ENCODE measurements around the gene LIME1. TPM values are rescaled to one million over a fixed set of nuclear protein-coding genes. Genes with fewer than 3 reads are reported as not detected.
A peak's percentile ranks its signal among the peaks of the same experiment; 100 is the strongest.

Gene LIME1
- total RNA-seq, 1 experiment from 2014 or later: 0.72 TPM

DNA sequence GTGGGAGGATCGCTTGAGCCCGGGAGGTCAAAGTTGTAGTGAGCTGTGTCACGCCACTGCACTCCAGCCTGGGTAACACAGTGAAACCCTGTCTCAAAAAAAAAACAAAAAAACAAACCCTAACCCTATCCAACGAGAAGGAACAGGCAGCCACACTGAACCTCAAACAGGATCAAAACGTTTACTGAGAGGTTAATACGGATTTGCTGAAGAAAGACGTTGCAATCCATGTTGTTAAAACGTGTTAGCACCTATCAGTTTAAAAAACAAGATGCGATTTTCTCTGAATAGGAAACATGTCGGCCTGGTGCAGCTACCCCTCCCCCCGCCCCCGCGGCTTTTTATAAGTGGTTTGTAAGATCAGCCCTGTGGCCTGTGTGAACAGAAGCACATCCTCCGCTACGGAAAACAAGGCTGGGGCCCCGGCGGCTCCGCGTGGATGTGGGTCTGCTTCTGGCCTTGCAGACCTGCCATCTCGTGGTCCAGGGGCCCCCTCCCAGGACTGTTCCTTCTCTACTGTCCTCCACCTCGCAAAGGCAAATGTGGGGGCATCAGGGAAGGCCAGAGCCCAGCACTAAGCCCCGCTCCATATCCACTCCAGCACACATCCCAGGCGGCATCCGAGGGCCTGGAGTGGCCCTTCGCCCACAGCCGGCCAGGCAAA lies 14.5 kb downstream of the LIME1 start:
- no peak for DNase-seq (ENCODE audit: low read depth)

DNA sequence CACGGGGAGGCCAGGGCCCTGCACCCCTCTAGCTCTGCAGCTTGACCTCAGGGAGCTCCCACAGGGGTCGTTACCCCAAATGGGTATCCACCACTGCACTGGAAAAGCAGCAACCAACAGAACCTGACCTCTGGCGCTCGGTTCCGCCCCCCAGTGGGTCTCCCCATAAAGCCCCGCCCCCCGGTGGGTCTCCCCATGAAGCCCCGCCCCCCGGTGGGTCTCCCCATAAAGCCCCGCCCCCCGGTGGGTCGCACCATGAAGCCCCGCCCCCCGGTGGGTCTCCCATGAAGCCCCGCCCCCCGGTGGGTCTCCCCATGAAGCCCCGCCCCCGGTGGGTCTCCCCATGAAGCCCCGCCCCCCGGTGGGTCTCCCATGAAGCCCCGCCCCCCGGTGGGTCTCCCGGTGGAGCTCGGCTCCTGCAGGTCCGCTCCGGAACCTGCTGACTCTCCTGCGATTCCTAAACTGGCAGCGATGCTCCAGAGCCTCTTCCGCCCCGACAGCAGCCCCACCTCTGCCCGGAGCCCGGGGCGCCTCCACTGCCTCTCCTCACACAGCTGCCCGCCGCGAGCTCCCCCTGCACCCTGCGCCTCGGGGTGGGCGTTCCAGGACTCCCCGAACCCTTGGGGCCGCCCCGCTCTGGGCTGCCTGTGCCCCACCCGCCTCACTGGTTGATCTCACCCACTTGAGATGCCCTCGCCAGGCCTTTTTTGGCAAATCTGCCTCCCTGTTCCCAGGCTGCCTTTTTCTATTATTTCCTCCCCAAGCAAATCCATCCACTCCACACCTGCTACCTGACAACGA lies 15.2 kb downstream of the LIME1 start:
- no peak for DNase-seq (ENCODE audit: low read depth)

DNA sequence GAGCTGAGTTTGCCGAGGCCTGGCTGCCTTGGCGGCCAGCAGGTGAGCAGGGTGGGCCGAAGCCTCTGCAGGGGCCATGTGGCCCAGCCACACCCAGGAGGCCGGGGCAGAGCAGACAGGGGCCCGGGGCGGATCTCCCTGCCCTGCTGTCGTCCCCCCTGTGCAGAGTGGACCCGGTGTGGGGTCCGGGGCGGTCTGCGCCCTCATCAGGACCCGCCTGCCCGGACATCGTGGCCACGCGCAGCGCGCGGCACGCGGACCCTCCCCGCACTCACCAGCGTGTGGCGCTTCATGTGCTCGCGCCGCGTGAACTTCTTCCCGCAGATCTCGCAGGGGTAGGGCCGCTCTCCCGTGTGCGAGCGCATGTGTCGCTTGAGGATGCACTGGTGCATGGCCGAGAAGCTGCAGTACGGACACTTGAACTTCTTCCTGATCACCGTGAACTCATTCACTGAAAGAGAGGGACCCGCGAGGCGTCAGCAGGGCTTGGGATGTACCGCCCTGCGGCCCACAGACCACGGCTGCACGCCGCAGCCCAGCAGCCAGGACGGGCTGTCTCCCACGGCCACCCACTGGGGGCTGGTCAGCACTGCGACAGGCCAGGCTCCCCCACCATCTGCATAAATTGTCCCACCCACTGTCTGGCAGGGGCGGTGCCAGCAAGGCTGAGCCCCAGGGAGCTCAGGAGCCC lies 16.1 kb downstream of the LIME1 start:
- no peak for DNase-seq (ENCODE audit: low read depth)

DNA sequence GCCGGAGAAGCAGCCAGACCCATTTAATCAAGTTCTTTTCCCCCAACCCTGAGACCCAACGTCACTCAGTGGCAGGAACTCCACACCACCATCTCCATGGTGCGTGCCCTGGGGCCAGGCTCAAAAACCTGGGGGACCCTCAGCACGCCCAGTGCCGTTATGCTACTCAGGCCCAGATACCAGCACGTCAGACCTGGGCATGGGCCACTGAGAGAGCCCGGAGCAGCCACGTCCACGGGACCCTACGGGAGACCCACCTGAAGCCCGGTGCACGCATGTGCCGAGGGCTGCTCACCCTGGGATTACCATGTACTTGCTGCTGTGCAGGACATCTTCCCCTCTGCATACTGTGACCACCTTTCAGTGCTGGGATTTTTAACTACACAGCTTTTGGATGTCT lies 16.9 kb downstream of the LIME1 start:
- no peak for DNase-seq (ENCODE audit: low read depth)

DNA sequence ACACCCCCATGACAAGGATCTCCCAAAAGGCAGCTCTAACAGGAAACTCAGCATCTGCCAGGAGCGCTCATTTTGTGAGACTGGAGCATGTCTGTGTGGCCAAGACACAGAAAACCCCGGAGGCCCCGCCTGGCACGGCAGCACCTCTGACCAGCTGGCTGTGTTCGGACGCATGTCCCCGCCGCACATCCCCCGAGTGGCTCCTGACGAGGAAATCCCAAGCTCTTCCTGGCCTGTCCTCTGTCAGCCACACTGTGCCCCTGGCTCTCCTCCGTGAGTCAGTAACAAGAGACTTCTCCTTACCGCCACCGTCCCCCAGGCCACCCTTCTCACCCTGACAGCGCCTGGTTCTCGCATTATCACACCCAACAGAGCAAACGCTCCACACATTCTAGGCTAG lies 17.5 kb downstream of the LIME1 start:
- no peak for DNase-seq (ENCODE audit: low read depth)

DNA sequence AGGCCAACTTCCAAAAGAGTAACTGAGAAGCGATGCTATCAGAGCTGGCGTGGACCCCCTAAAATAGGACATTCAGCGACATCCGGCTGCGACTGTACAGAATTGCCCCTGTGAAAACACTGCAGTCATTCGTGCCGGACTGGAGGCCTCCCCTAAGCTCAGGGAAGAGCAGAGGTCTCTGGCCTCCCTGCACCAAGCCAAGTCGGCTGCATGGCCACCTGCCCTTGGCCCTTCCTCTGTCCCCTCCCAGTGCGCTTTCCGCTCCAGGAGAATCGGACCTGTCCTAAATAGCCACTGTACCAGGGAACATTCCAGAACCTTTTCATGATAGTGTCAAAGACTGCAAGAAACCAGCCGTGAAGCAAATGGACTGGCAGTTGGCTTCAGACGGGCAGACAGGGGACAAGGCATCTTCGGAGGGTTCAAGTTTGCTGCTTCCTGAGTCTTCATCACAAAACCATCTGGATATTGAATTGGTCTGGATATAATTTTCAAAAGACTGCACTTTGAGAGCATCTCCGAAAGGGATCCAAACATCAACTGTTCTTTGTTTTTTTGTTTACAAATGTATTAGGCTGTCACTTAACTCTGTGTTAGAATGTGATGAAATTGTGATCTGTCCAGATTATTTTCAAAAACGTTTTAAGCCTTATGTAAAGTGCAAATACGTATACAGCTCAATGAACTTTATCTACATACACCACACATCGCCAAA lies 19.6 kb downstream of the LIME1 start:
- no peak for DNase-seq (ENCODE audit: low read depth)

DNA sequence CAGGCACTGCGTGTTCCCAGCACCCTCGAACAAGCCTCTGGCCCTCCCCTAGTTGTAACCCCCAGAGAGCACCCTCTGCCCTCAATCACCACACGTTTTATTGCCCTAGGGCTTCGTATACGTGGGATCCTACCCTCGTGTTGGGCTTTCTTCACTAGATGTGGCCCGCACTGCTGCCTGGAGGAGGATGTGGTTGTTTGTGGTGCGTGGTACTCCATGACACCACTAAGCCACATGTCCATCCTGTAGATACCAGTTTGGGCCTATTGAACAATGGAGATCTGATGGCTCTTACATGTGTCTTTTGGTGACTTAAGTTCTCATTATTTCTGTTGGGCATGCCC lies 20.2 kb downstream of the LIME1 start:
- no peak for DNase-seq (ENCODE audit: low read depth)

DNA sequence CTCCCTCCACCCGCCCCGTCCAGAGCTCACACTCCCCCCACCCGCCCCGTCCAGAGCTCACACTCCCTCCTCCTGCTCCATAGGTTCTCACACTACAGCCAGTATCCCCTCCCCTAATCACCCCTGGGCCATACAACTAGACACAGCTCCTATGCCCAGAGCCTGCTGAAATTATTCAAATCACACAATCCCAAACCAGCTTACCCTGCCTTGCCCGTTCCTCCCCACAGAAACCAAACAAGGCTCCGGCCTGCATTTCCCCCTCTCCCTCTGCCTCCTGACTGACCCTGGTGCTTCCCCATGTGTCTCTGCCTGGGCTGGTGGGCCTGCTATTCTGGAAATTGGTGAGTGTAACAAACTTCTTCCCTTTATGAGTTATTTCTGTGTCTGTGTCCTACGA lies 21.7 kb downstream of the LIME1 start:
- no peak for DNase-seq (ENCODE audit: low read depth)

DNA sequence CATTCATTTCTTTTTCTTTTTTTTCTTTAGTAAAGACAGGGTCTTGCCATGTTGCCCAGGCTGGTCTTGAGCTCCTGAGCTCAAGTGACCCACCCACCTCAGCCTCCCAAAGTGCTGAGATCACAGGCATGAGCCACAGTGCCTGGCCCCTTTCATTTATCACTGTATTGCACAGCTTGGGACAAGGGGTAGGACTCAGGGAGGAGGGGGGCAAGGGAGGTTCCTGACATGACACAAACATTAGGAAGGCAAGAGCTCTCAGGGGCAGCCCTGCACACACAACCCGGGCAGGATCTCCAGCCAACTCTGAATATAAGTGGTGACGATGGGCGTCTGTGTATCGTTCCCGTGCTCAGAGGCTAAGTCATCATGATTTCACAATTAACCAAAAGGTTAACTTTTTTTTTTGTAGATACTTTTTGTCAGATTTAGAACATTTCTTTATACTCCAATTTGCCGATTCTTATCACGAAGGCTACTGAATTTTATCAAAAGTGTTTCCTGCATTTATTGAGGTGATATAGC lies 23.0 kb downstream of the LIME1 start:
- DNase-seq (ENCODE audit: low read depth): no peak

DNA sequence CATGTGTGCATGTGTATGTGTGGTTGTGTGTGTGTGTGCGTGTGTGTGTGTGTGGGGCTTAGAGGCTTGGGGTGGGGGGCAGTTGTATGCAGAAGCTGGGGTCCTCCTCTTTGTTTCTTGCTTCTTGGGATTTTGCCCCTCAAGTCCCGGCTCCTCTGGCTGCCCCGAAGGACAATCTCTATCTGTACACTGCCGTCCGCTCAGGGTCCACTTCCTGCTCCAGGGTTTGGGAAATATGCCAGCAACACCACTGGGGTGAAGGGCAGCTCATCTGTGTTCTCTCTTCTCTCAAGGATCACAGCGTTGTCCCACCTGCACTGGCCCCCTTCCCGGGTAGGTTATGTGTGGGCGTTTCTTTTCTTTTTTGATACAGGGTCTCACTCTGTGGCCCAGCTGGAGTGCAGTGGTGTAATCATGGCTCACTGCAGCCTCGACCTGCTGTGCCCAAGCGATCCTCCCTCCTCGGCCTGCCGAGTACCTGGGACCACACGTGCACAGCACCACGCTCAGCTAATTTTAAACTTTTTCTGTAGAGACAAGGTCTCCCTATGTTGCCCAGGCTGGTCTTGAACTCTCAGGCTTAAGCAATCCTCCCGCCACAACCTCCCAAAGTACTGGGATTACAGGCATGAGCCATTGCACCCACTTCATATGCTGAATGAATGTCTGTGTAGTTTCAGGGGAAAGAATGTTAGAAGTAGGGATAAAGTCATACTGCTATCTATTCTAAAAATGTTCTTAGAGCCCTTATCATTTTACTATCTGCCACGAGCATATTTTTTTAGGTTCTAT lies 28.8 kb downstream of the LIME1 start:
- DNase-seq (ENCODE audit: low read depth): no peak

DNA sequence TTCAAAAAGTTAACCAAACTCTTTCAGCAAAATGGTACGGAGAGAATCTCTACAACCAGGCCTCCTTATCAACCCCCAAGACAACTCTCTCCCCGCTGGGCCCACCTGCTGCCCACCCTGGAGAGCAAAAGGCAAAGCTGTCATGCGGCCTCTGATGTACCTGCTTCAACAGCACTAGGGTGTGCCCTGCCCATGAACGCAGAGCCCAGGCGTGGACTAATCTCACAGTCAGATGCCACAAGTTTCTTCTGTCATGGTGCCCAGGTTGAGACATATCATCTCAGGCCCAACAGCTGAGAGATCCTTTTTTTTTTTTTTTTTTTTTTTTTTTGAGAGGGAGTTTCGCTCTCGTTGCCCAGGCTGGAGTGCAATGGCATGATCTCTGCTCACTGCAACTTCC lies 29.4 kb downstream of the LIME1 start:
- no peak for DNase-seq (ENCODE audit: low read depth)

DNA sequence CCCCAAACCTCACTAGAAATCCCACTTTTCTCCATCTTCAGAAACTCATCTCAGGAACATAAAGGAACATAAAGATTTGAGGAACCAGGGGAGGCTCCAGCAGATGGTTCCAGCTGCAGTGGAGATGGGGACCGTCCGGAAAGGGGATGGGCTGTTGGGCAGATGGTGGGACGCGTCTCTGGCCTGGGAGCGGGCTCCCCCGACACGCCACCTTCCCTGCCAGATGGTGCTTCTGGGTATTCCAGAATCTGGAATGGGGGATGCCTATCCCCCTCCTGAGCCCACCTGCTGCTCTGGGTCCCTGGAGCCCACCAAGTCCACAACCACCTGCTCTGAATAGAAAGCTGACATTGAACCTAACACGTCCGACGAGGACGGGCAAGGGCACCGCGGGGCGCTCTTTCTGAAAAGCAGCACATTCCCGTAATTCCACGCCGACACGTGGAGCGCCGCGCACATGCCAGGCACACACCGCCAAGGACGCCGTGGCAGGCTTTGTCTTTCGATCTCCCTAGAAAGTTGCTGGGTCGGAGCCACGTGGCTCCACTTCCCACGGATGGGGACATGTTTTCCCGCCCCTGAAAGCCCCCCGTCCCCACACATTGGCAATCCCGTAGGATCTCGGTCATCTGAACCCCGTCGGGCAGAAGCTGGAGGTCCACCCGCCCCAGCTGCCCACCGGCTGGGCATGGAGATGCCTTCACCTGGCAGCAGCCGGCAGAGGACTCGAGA lies 30.4 kb downstream of the LIME1 start:
- DNase-seq (ENCODE audit: low read depth): no peak

DNA sequence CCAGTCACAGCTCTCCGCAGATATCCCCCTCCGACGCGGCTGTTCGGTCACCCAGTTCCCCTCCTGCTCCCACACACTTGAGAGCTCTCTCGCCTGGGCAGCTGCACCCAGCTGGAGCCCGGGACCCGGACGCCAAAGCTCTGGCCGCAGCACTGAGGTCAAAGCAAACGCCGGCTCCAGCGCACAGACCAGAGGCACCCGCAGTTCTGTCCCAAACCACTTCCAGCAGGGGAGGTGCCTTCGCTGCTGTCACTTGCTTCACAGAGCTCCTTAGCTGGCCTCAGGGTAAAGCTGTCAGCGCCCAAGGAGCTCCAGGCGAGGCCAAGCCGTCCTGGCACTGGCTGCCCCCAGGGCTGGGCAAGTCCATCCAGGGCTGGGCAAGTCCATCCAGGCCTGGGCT lies 31.0 kb downstream of the LIME1 start:
- DNase-seq (ENCODE audit: low read depth): no peak

DNA sequence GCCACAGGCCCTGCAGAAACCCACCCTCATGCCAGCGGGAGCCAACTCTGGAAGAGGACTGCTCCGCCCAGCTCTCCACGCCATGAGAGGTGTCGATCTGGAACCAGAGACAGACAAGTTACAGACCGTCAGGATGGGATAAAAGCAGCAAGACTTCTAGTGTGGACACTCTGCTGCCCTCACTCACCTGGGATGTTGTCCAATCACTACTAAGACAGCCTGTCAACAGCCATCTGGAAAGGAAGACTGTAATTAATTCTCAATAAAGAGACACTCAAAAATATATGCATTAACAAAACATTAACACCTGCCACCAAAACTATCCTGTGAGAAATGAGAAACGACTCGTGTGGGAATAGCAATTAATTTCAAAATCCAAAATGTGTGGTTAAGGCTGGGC lies 31.4 kb downstream of the LIME1 start:
- DNase-seq (ENCODE audit: low read depth): no peak

DNA sequence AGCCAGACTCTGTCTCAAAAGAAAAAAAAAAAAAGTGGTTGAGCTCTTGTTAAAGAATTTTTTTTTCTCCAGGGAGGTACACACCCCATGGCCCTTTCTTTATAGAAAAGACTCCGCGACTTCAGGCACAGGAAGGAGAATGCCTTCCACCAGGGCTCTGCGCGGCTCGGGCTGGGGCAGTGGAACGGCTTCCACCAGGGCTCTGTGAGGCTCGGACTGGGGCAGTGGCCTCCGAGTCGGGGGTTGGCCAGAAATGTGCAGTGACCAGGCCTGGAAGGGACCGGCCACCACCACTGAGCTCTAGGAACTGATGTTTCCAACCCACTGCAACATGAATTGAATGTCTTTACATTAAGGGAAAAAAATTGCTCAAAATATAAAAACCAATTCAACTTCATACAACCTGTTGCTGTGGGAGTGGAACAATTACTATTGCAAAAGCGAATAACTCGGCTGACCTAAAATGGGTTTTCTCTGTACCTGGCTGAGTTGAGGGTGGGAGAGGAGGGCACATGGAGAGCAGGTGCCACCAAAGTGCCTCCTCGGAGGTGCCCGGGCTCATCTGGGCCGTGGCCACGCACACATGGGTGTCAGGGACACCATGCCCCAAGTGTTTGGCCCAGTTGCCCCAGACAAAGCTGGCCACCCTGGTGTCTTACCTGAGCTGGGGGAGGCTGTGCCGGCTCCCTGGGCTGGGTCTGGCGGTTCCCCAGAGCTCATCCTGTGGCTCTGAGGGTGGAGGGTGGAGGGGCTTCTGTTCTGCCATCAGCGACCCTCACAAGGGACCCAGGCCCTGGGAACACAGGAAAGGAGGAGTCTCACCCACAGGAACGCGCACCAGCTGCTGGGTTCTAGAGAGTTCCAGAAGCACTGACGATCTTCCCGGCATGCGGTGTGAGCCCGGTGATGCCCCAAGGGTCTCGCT lies 32.4 kb downstream of the LIME1 start:
- no peak for DNase-seq (ENCODE audit: low read depth)

DNA sequence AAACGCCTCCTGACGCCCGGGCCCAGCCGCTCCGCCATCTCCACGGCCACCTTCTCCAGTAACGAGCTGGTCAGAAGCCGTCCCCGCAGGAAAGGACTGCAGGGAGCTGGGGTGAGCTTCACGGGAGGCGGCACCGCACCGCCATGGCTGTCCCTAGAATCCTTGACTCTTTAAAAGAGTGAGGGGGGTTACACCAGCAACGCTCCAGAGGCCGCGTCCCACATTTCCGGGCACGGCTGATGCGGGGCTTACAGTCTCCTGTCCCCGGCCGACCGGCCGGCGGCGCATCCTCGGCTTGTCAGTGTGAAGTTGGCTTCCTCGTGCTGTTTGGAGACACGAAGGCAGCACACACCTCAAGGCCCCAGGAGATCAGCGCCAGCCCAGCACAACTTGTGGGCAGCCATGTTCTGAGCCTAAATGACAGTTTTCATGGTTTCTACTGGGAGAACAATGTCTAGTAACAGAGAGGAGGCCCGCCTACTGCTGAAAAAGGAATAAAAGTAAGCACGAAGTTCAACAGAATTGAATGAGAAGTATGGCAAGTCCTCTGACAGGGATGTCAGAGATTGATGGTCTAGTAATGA lies 33.5 kb downstream of the LIME1 start:
- no peak for DNase-seq (ENCODE audit: low read depth)

DNA sequence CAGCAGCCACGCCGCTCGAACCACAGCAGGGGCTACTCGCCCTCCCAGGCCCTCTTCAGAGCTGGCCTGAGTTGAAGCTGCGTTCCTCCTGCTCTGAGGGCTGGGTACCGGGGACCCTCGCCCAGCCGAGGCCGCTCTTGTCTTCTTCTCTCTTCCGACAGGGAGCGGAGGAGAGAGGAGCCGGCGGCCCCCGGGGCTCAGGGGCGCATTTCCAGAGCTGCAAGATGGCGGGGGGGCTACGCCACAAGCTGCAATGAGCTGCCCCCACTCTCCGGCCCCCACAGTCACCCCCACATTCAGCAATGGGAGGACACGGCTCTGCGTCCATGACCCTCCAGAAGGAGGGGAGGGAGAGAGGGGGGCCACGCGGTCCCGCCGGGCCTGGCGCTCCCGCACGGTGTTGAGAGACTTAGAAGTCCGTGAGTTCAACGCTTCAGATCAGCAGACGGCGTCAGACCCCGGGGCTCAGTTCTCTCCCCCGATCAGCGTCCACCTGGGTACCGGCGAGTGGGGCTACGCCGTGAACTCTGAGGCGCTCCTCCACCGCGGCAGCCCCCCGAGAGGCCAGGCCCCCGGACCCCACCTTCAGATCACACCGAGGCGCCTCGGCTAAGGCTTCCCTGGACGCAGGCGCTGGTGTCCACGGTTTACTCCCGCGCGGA lies 34.7 kb downstream of the LIME1 start:
- DNase-seq (ENCODE audit: low read depth): no peak

DNA sequence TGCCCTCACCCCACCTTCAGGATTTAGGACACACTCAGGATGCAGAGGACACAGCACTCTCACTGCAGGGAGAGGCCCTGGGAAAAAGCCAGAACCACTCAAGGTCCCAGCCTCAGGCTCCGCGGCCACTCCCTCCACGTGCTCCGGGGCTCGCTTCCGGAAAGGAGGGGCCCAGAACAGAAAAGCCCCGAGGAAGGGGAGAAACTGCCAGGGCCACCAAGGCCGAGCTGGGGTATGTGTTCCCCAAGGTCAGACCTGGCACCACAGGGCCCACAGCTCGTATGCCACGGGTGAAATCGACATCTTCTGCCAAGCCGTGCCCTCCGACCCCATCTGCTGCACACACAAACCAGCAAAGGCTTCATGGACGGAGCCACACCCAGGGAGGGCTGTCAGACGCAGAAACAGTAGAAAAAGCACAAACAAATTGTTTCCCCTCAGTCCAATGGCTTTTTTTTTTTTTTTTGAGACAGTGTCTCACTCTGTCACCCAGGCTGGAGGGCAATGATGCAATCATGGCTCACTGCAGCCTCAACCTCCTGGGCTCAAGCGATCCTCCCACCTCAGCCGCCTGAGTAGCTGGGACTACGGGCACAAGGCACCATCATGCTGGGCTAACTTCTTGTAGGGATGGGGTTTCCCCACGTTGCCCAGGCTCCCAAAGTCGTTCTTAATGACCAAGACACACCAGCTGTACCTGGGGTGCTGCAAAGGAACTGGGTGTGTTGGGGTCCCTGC lies 36.5 kb downstream of the LIME1 start:
- DNase-seq (ENCODE audit: low read depth): peak; percentile 62

Measured in RPMI7951 (cell line).